Thyroid gland (tissue), 4 donors: Measurements from ENCODE around the gene RAN.

Experiments
- CTCF ChIP-seq, 6 experiments: fragments of 200-600 bp in 3 of 6; fragments of 450-650 bp in 3 of 6; sonication (generic) in 3 of 6; IDR thresholded peaks; one replicate each; pipeline ENCODE4 v1.5.1; 2016 to 2019; ENCODE audit warnings: antibody characterized with exemption in 6 of 6, mild to moderate bottlenecking in 2 of 6, inconsistent platforms in 1 of 6, moderate library complexity in 1 of 6
- POLR2A ChIP-seq, 2 donors: fragments of 450-650 bp; IDR thresholded peaks; one replicate each; pipeline ENCODE4 v1.6.1; 2017; ENCODE audit warnings: antibody characterized with exemption in 2 of 2, mild to moderate bottlenecking in 2 of 2, moderate library complexity in 1 of 2

GRCh38 chr12:130873825-130874224, 2.0 kb downstream of the RAN start:
- TF ChIP-seq CTCF (IDR thresholded peaks at IDR 0.05), result no peak
- TF ChIP-seq POLR2A (IDR thresholded peaks at IDR 0.05), result no peak
